DMS114 treated with DMSO at 0.1 percent for 48 hours (cell line): Measurements from ENCODE around the gene ADGRV1.

Experiments
- DNase-seq: peaks from one replicate; lab custom pipeline; 2025; ENCODE audit not compliant: unreplicated experiment; lab: John Stamatoyannopoulos, UW

ADGRV1 gene, protein sequence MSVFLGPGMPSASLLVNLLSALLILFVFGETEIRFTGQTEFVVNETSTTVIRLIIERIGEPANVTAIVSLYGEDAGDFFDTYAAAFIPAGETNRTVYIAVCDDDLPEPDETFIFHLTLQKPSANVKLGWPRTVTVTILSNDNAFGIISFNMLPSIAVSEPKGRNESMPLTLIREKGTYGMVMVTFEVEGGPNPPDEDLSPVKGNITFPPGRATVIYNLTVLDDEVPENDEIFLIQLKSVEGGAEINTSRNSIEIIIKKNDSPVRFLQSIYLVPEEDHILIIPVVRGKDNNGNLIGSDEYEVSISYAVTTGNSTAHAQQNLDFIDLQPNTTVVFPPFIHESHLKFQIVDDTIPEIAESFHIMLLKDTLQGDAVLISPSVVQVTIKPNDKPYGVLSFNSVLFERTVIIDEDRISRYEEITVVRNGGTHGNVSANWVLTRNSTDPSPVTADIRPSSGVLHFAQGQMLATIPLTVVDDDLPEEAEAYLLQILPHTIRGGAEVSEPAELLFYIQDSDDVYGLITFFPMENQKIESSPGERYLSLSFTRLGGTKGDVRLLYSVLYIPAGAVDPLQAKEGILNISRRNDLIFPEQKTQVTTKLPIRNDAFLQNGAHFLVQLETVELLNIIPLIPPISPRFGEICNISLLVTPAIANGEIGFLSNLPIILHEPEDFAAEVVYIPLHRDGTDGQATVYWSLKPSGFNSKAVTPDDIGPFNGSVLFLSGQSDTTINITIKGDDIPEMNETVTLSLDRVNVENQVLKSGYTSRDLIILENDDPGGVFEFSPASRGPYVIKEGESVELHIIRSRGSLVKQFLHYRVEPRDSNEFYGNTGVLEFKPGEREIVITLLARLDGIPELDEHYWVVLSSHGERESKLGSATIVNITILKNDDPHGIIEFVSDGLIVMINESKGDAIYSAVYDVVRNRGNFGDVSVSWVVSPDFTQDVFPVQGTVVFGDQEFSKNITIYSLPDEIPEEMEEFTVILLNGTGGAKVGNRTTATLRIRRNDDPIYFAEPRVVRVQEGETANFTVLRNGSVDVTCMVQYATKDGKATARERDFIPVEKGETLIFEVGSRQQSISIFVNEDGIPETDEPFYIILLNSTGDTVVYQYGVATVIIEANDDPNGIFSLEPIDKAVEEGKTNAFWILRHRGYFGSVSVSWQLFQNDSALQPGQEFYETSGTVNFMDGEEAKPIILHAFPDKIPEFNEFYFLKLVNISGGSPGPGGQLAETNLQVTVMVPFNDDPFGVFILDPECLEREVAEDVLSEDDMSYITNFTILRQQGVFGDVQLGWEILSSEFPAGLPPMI (N-terminal part only)

DNA sequence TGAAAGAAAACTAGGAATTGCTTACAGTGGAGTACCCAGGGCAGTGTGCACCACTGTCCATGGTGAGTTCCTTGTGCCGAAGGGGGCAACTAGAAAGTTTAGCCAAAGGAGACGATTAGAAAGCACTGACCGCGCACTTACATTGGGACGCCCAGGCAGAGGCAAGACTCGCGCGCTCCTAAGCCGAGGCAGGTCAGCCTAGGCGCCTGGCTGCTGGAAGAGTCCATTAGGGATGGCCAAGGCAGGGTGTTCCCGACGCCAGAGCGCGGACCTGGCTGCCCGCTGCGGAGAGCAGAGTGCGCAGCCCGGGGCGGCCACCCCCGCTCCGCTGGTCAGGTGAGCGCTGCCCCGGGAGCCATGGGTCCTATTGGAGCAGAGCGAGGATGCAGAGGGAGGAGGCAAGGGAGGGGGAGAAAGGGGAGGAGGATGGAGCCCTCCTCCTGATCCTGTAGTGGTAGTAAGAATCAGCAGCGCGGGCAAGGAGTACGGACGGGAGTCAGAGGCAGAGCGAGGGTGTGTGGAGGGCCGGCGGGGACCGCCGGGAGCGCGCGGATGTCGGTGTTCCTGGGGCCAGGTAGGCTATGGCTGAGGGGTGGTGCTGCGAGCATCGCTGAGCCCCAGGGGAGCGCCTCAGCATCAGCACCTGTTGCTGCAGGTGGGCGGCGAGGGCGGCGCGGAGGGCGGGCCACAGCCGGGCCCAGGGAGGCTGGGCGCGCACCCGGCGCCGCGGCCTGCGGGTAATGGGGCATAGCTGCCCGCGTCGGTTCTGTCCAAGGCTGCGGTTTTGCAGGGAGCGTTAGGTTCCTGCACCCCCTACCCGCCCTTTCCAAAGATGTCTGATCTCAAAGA is at the start of gene ADGRV1:
Gene ADGRV1, plus strand, starts transcription at position 454 of the 849 bp plus-strand sequence. Its CDS starts 99 bp downstream, at position 553.
- peak; percentile 9 for DNase-seq

DNA sequence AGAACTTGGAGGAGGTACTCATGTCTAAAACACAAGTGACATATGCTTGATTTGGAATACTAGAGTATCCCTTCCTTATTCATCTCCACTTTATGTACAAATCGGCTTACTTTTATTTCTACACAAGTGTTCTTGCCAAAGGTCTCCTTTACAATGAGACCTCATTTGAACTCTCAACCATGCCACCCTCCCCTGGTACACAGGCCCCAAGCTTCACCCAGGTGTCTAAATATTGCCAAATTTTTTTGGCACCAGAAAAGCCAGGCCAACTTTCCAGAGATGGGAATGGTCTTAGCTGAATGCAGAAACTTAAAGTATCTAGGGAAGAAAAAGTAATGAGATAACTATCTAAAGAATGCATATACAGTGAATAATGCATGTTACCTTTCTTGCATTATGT is 48.2 kb upstream of the ADGRV1 start:
- no peak for DNase-seq

DNA sequence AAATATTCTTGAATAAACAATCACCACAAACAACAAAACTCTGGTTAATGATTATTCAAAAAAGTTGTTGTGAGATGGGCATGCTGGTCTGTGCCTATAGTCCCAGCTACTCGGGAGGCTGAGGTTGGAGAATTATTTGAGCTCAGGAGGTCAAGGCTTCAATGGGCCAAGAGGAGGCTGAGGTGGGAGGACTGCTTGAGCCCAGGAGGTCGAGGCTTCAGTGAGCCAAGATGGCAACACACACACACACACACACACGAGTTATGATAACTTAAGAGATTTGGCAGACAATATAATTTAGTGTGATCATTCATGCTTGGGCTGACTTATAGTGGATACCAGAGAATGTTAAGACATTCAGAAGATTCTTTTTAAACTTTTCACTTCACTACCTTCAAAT is 44.1 kb upstream of the ADGRV1 start:
- no peak for DNase-seq

DNA sequence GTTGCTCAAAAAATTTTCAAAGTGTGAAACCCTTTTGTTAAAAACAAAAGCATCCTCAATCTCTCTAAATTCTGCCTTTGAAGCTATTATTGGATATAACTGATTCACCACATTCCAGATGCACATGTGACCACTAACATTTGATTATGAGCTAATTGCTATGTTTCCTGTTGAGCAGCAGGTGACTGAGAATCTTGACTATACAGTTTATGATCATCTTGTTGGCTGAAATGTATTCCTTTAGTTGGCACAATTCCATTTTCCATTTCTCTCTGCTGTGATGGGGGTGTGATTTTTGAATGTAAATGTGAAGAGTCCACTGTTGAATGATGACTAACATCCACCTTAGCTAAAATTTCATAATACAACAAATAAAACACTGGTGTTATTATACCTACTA is 39.9 kb upstream of the ADGRV1 start:
- no peak for DNase-seq

DNA sequence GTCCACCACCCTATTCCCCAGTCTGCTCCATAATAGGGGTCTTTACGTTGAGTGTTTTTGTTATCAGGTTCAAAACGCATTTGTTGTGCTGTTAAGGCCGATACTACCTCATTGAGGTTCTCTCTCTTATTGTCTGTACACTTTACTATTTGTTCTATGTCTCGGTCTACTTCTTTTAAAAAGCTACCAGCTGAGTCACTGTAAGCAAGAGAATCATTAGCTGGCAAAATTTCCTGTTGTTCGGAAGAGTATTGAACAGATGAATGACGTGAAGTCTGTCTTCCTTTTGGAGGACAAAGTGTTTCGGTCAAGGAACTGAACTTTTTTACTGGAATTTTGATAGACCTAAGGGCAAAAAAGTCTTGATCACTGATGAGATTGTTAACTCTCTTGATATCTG is 39.5 kb upstream of the ADGRV1 start:
- no peak for DNase-seq

DNA sequence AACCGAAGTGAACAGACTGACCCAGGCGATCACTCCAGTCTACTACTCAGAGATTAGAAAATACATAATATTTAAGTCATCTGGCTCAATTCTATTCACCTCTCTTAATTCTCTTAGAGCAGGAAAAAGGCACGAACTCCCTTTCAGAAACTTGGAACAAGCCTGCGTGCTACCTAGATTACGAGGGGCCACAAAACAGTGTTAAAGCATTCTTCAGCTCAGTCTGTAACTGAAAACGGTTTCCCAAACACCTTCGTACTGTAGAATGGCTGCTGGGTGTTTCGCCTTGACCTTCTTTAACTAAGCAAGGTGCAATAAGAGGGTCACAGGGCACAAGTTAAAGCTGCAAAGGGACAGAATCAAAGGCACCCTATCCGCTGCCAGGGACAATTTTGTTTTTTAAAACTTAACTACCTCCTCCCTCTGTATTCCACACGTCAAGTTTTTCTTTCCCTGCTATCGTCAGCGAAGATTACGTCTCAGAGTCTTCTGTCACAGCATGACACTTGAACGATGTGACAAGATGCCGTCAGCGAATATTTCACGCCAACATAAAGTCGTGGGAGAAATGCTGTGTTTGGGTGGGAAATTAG is 29.9 kb upstream of the ADGRV1 start:
- DNase-seq = no peak

DNA sequence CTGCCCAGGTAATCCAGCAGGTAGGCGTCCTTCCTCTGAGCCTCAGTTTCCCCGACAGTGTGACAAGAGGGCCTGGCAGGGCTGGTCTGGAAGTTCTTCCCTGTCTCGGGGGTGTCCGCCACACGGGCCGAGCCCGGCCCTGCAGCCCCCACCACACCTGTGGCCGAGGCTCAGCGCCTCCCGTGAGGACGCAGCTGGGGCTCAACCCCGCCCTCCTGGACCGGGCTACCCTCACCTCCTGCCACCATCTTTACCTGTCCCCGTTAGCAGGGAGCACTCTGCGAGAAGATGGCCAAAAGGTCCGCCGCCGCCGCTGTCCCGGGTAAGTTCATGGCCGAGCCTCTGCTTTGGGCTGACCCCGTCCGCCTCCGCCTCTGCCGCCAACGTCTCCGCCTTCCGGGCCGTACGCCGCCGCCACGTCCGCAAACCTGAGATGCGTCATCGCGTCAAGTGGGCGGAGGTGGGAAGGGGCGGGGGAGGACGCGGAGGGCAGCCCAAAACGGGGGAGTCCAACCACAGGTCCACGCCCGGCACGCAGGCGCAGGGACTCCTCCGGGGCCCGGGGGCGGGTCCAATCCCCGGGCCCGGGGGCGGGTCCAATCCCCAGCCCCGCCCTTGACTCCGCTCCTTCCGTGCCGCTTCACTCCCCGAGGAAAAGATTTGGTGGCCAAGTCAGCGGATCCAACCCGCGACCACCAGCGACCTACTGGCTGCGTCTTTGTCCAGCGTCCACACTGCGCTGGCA is 29.2 kb upstream of the ADGRV1 start, which contains the start of gene LYSMD3:
Gene LYSMD3, minus strand, starts transcription at position 391 of the 745 bp plus-strand sequence. CDS start 4,295 bp downstream, outside the sequence.
- DNase-seq = peak; percentile 92

DNA sequence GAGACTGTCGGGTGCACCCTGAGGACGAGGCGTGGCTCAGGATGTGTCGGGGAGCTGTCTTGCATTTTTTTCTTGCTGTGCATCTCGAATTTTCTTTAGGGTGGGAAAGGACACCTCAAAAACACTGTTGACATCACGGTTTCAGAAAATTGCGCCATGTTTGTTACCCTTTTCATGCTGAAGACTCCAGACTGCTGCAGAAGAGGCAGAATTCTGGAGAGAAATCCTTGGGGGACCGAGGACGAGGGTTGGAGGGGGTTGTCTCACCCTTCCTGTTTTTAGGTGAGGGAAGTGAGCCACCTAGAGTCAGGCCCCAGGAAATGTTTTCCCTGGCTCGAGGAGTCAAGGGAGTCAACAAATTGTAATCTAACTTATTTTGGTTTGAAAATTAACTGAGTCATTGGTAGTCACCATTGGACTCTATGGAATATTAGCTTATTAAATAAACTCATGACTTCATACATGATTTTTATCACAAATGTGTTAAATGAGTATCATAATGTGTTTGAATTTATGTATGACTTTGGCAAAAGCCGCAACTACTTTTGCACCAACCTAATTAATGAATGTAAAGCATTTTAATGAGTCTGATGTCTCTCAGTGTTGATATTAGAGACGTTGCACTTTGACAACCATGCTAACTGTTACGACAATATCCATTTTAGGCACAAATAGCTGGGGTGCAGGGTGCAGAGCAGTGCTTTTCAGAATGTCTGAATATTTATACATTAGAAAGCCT is 28.5 kb upstream of the ADGRV1 start:
- DNase-seq = peak; percentile 67

DNA sequence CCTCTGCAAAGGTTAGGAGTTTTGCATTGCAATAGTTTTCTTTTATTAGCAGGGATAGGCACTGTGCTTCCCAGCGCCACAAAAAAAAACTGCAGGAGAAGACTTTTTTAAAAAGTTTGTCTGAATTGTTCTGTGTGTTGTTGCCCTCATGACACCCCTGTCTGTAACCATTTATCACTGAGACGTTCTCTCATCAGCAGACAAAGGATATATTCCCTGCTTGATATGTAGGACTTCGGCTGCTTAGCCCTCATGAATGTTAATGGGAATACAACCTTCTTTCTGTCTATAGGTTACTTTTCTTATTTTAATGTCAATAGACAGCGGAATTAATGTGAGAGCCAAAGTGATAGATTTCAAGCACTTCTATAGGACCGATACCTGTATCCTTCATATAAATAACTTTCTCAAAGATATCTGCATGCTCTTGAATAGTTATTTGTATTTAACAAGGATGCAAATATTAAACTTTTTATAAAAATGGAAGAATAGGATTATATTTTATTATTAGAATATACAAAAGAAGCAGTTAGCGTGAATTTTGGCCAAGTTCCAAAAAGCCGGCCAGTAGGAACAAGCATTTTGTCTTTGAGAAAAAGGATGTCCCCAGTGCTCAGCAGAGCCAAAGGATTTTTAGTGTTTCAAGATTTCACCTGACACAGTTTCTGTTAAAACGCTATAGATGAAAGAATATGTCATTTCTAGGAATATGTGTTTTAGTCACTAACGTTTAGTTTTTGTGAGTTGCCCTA is 27.7 kb upstream of the ADGRV1 start:
- DNase-seq = no peak

DNA sequence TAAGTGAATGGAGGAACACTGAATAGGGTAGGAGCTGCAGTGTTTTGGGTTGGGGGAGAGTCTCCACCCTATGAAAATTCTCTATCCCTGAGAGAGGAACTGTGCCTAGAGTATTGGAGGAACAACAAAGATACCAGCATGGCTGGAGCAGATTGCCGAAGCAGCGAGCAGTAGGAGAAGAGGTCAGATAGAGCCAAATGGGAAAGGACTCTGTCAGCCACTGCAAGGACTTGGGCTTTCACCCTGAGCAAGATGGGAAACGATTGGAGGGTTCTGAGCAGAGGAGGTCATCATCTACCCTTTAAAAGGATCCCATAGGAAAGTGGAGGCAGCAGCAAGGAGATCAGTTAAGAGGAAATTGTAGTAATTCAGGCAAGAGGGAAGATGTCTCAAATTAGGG is 24.8 kb upstream of the ADGRV1 start:
- DNase-seq = no peak

DNA sequence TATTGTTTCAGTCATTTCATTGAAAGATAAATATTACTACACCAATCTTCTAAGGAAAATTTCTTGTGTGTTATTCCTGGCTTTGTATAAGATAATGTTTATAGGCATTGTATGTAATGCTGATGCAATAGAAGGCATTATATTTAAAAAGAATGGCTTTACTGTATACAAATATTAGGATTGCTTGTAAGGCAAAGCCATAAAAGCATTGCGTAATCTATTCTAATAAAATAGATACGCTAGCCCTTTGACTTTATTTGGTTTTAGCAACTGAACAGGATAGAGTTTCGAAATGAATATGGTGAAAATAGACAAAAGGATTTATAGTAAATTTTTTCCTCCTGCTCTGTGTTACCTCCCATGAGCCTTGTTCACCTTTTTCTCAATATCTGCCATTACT is 23.7 kb upstream of the ADGRV1 start:
- no peak for DNase-seq

DNA sequence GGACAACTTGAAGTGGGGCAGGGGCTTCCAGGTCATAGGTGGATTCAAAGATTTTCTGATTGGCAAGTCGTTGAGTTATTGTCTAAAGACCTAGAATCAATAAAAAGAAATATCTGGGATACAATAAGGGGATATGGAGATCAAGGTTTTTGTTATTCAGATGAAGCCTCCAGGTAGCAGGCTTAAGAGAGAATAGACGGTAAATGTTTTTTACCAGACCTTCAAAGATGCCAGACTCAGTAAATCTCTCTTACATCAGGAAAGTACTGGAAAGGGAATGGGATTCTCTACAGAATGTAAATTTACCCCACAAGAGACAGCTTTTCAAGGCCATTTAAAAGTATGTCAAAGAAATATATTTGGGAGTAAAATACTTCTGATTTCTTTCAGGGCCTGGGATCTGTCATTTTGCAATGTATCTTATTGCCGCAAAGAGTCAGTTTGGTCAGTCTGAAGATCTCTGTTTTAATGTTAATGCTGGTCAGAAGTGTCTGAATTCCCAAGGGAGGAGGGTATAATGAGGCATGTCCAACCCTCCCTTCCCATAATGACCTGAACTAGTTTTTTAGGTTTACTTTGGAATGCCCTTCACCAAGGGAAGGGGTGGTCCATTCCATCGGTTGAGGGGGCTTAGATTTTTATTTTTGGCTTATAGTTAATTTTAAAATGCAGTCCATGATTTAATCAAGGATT is 15.6 kb upstream of the ADGRV1 start:
- no peak for DNase-seq

DNA sequence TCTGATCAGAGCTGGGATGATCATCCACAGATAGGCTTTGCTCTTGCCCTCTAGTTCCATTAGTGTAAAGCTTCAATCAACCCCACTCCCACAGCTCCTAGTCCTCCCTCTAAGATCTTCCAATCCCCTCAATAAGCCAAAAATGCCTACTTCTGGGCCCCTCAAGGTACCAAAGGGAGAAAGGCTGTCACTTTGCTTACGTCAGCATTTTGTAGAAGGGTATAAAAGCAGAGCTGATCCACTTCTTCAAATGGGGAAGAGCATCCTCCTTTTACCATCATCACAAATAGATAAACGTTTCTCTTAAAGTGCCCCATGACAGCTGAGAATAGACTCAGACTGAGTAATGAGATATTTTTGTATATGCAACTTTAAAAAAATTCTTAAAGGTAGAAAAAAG is 13.1 kb upstream of the ADGRV1 start:
- DNase-seq = no peak

DNA sequence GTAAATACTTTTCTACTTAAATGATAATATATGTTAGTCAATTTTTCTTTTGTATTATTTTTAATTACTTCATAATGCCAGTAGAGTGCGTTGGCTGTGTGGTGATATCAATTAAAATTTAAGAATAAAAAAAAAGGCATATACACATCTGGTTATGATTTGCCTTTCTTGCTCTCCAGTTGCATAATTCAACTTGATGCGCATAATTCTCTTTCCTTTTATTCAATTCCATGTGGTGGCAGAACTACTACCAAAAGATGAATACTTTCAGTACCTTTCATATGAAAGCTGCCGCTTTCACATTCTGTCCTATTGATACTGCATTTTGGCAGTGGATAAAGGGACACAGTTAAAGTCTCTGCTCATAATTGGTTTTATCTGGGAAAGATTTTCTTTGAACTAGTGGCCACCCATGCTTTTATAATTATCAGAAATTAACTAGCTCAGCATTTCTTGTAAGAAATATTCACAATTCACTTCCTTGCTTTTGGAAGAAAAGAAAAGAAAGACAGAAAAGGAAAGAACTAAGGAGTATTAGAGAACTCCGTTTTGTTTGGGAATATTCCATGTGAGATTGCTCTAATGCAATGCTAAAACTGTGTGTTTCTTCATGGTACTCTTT is 12.3 kb upstream of the ADGRV1 start:
- DNase-seq = no peak

DNA sequence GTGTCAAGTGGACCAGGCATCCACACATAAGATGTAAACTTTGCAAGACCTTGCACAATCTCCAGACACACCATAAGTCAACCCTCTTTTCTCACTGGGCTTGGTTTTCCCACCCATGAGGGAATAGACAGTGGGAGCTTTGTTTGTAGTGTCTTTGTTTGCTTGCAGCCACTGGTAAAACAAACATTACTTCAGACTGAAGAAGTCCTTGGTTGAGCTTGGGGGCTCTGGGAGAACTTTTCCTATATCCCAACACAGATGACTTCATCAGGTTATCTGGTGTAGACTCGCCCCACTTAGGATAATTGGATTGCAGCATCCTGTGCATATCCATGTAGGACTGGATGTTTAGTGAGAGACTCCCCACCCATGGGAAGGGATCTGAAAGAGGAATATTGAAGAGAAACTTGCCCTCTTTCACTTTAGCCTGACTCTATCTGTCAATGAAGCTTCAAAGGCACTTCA is 11.5 kb upstream of the ADGRV1 start:
- DNase-seq = no peak

DNA sequence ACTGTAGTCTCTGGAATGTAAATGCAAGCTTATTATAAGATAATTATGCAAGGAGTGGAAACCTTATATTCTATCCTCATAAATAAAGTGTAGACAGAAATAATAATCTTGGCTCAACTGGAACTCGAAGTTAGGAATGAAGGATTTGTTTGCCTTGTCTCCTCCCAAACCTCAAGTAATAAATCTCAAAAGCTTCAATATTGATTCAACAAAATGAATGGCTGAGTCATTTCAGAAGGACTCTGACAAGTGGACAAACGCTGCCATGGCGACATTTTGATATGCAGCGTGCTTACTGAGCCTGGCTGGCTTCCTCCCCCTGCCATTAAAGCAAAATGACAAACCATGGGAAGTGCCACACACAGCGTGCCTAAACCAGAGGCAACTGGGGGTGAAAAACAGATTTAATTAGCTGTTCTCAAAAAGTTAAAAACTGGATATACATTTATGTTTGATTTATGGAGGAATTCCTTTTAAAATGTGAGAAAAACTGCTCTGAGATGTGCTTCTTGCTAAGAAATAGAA is 10.5 kb upstream of the ADGRV1 start:
- DNase-seq = no peak
